HepG2 (cell line): ENCODE measurements around the gene TBC1D20. TPM values are rescaled to one million over a fixed set of nuclear protein-coding genes. Genes with fewer than 3 reads are reported as not detected.

Source experiments
- EP300 ChIP-seq, 3 experiments: sonication (generic) in 1 of 3; formaldehyde crosslinking in 1 of 3; IDR thresholded peaks; 2 replicates each; pipeline versions ENCODE4 v1.5.1 to v1.6.1; 2011 to 2020; ENCODE audit warnings: low read depth in 2 of 3, low read length in 2 of 3, borderline replicate concordance in 1 of 3, improper control_type of control experiment in 1 of 3, mild to moderate bottlenecking in 1 of 3, missing genetic modification reagents in 1 of 3, moderate library complexity in 1 of 3
- FOXC1 ChIP-seq: sonication (generic); formaldehyde crosslinking; IDR thresholded peaks from 2 replicates; pipeline ENCODE4 v1.8.0; 2022; ENCODE audit warnings: mild to moderate bottlenecking, missing genetic modification reagents, borderline replicate concordance
- HDAC6 ChIP-seq: fragments of 200-600 bp; sonication (generic); IDR thresholded peaks from 2 replicates; pipeline ENCODE4 v1.7.0; 2017; ENCODE audit warnings: mild to moderate bottlenecking, antibody characterized with exemption, low read length, low read depth
- IKZF4 ChIP-seq: sonication (generic); formaldehyde crosslinking; IDR thresholded peaks from 2 replicates; pipeline ENCODE4 v1.5.1; 2020; ENCODE audit warnings: borderline replicate concordance, mild to moderate bottlenecking, low read depth, missing genetic modification reagents; ENCODE audit errors: not compliant biosample characterization
- ISL2 ChIP-seq: sonication (generic); formaldehyde crosslinking; IDR thresholded peaks from 2 replicates; pipeline ENCODE4 v1.5.0; 2020; ENCODE audit warnings: missing genetic modification reagents
- NPAS2 ChIP-seq: sonication (generic); formaldehyde crosslinking; IDR thresholded peaks from 2 replicates; pipeline ENCODE4 v1.8.0; 2022; ENCODE audit warnings: mild to moderate bottlenecking, missing genetic modification reagents, borderline replicate concordance
- POLR2A ChIP-seq, 2 experiments: IDR thresholded peaks; 2 replicates each; pipeline ENCODE4 v1.6.1; 2011; ENCODE audit warnings: low read depth in 2 of 2, low read length in 2 of 2, mild to moderate bottlenecking in 1 of 2, moderate library complexity in 1 of 2; ENCODE audit not compliant: insufficient read depth in 1 of 2
- POLR2G ChIP-seq: fragments of 200-400 bp; formaldehyde crosslinking; IDR thresholded peaks from 2 replicates; pipeline ENCODE4 v1.6.1; 2018; ENCODE audit warnings: mild to moderate bottlenecking, low read depth, low read length, moderate library complexity
- RBAK ChIP-seq: sonication (generic); formaldehyde crosslinking; IDR thresholded peaks from 2 replicates; pipeline ENCODE4 v1.5.1; 2020; ENCODE audit warnings: mild to moderate bottlenecking, missing genetic modification reagents
- SP4 ChIP-seq: sonication (generic); formaldehyde crosslinking; IDR thresholded peaks from 2 replicates; pipeline ENCODE4 v1.8.1; 2023; ENCODE audit warnings: mild to moderate bottlenecking, missing genetic modification reagents
- TP53 ChIP-seq: sonication (generic); formaldehyde crosslinking; conservative IDR thresholded peaks from 2 replicates; pipeline ENCODE4 v1.4.0; 2020; ENCODE audit warnings: missing genetic modification reagents
- ZMYM4 ChIP-seq: sonication (generic); formaldehyde crosslinking; IDR thresholded peaks from 2 replicates; pipeline ENCODE4 v1.8.1; 2023; ENCODE audit warnings: mild to moderate bottlenecking, missing genetic modification reagents
- ZNF225 ChIP-seq: sonication (generic); formaldehyde crosslinking; IDR thresholded peaks from 2 replicates; pipeline ENCODE4 v1.4.0; 2020; ENCODE audit warnings: mild to moderate bottlenecking, missing genetic modification reagents
- ZNF546 ChIP-seq: sonication (generic); formaldehyde crosslinking; conservative IDR thresholded peaks from 2 replicates; pipeline ENCODE4 v1.8.1; 2023; ENCODE audit warnings: mild to moderate bottlenecking, missing genetic modification reagents
- ZNF547 ChIP-seq: sonication (generic); formaldehyde crosslinking; IDR thresholded peaks from 2 replicates; pipeline ENCODE4 v1.5.1; 2020; ENCODE audit warnings: mild to moderate bottlenecking, missing genetic modification reagents
- ZNF558 ChIP-seq: sonication (generic); formaldehyde crosslinking; IDR thresholded peaks from 2 replicates; pipeline ENCODE4 v1.9.0; 2022; ENCODE audit warnings: mild to moderate bottlenecking, missing genetic modification reagents, borderline replicate concordance
- ZNF605 ChIP-seq: sonication (generic); formaldehyde crosslinking; IDR thresholded peaks from 2 replicates; pipeline ENCODE4 v1.8.0; 2022; ENCODE audit warnings: mild to moderate bottlenecking, missing genetic modification reagents
- ZNF773 ChIP-seq: sonication (generic); formaldehyde crosslinking; IDR thresholded peaks from 2 replicates; pipeline ENCODE4 v1.4.0; 2020; ENCODE audit warnings: missing genetic modification reagents, borderline replicate concordance
- ZSCAN31 ChIP-seq: sonication (generic); formaldehyde crosslinking; IDR thresholded peaks from 2 replicates; pipeline ENCODE4 v1.5.0; 2020; ENCODE audit warnings: low read depth, mild to moderate bottlenecking, missing genetic modification reagents
- polyA plus RNA-seq, 8 experiments: library from polyadenylated mRNA; depleted of rRNA in 3 of 8; stranded (reverse) in 7 of 8; unstranded in 1 of 8; fragments of >200 nt; fragmentation: Illumina TruSeq in 4 of 8; extraction: Trizol in 4 of 8; gene quantifications; 2 replicates each; pipeline versions ENCODE4 v1.2.1 to v1.2.3, GENCODE V29; 2011 to 2016; ENCODE audit warnings: low read depth in 4 of 8, missing spikeins in 1 of 8, mixed read lengths in 1 of 8; ENCODE audit not compliant: insufficient read depth in 1 of 8
- total RNA-seq, 5 experiments: library from RNA; depleted of rRNA; stranded (reverse); fragments of >200 nt; fragmentation: Illumina TruSeq; extraction: Trizol; gene quantifications; 2 replicates each; pipeline ENCODE4 v1.2.3, GENCODE V29; 2016; ENCODE audit warnings: low read depth in 1 of 5
- TF ChIP-seq, protein P1 (sequence below): sonication (generic); formaldehyde crosslinking; IDR thresholded peaks from 2 replicates; pipeline ENCODE4 v1.5.1; 2020; ENCODE audit warnings: mild to moderate bottlenecking, missing genetic modification reagents, moderate library complexity
- TF ChIP-seq, protein P2 (sequence below): sonication (generic); formaldehyde crosslinking; IDR thresholded peaks from 2 replicates; pipeline ENCODE4 v1.8.0; 2022; ENCODE audit warnings: mild to moderate bottlenecking, missing genetic modification reagents, moderate library complexity
- TF ChIP-seq, protein P3 (sequence below): sonication (generic); formaldehyde crosslinking; IDR thresholded peaks from 2 replicates; pipeline ENCODE4 v1.5.1; 2020; ENCODE audit warnings: mild to moderate bottlenecking, missing genetic modification reagents

The TBC1D20 gene
- total and polyA plus RNA-seq, 2 of the 13 experiments (the other 11 are each of a cell fraction or from before 2014, with no cell fraction given) = 36.6 to 47.1 TPM

DNA sequence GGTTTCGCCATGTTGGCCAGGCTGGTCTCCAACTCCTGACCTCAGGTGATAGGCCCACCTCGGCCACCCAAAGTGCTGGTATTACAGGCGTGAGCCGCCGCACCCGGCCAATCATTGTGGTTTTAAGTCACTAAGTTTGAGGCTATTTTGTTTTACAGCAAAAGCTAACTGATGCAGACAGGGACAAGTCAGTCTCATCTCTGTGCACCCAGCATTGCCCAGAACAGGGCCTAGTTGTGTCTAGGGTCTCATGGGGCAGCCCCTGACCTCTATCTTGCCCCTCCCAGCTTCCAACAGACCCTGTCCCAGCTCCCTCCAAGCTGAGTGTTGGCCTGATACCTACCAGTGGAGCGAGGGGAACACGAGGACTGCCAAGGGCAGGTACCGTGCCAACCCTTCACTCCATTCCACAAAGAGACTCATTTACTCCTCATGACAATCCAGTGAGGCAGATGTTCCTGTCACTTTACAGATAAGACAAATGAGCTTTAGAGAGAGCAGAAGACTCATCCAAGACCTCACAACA, 63.1 kb downstream of the TBC1D20 start (continued):
- TF ChIP-seq, protein P1, sequence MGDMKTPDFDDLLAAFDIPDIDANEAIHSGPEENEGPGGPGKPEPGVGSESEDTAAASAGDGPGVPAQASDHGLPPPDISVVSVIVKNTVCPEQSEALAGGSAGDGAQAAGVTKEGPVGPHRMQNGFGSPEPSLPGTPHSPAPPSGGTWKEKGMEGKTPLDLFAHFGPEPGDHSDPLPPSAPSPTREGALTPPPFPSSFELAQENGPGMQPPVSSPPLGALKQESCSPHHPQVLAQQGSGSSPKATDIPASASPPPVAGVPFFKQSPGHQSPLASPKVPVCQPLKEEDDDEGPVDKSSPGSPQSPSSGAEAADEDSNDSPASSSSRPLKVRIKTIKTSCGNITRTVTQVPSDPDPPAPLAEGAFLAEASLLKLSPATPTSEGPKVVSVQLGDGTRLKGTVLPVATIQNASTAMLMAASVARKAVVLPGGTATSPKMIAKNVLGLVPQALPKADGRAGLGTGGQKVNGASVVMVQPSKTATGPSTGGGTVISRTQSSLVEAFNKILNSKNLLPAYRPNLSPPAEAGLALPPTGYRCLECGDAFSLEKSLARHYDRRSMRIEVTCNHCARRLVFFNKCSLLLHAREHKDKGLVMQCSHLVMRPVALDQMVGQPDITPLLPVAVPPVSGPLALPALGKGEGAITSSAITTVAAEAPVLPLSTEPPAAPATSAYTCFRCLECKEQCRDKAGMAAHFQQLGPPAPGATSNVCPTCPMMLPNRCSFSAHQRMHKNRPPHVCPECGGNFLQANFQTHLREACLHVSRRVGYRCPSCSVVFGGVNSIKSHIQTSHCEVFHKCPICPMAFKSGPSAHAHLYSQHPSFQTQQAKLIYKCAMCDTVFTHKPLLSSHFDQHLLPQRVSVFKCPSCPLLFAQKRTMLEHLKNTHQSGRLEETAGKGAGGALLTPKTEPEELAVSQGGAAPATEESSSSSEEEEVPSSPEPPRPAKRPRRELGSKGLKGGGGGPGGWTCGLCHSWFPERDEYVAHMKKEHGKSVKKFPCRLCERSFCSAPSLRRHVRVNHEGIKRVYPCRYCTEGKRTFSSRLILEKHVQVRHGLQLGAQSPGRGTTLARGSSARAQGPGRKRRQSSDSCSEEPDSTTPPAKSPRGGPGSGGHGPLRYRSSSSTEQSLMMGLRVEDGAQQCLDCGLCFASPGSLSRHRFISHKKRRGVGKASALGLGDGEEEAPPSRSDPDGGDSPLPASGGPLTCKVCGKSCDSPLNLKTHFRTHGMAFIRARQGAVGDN (CRISPR knock-in tag) = peak; percentile 57
- TF ChIP-seq EP300 (IDR thresholded peaks at IDR 0.05; ENCODE audit: low read depth in 2 of 2, low read length in 2 of 2) = no peak
- peak; percentile 14; the same call in 1 of the 2 replicates for TF ChIP-seq EP300 (CRISPR knock-in tag; IDR thresholded peaks at IDR 0.05; ENCODE audit: borderline replicate concordance)
- TF ChIP-seq, protein P2, sequence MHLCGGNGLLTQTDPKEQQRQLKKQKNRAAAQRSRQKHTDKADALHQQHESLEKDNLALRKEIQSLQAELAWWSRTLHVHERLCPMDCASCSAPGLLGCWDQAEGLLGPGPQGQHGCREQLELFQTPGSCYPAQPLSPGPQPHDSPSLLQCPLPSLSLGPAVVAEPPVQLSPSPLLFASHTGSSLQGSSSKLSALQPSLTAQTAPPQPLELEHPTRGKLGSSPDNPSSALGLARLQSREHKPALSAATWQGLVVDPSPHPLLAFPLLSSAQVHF (CRISPR knock-in tag) = no peak
- TF ChIP-seq ZNF773 = no peak
- peak; percentile 32; the same call in 1 of the 2 replicates for TF ChIP-seq ISL2
- TF ChIP-seq IKZF4 (CRISPR knock-in tag) = peak; percentile 45
- TF ChIP-seq ZMYM4 (CRISPR knock-in tag) = 0 out of 2 replicates have a peak, but pooled peaks have one; percentile 23
- 0 out of 2 replicates have a peak, but pooled peaks have one; percentile 3 for TF ChIP-seq POLR2G
- TF ChIP-seq POLR2A (IDR thresholded peaks at IDR 0.05; ENCODE audit: insufficient read depth in 1 of 2, low read depth in 2 of 2, low read length in 2 of 2) = peak in 1 of 2 experiments; percentile 42; a peak in 1 of 4 replicates
- TF ChIP-seq ZNF547 = 0 out of 2 replicates have a peak, but pooled peaks have one; percentile 24
- peak; percentile 19; the same call in 1 of the 2 replicates for TF ChIP-seq ZNF225 (CRISPR knock-in tag)
- TF ChIP-seq SP4 (CRISPR knock-in tag) = peak; percentile 54; the same call in 1 of the 2 replicates
- no peak for TF ChIP-seq HDAC6
- no peak for TF ChIP-seq ZSCAN31 (CRISPR knock-in tag)
- peak; percentile 72; the same call in 1 of the 2 replicates for TF ChIP-seq FOXC1 (CRISPR knock-in tag)
- TF ChIP-seq ZNF558 = peak; percentile 65; the same call in 1 of the 2 replicates
- 0 out of 2 replicates have a peak, but pooled peaks have one; percentile 59 for TF ChIP-seq NPAS2
- TF ChIP-seq, protein P3, sequence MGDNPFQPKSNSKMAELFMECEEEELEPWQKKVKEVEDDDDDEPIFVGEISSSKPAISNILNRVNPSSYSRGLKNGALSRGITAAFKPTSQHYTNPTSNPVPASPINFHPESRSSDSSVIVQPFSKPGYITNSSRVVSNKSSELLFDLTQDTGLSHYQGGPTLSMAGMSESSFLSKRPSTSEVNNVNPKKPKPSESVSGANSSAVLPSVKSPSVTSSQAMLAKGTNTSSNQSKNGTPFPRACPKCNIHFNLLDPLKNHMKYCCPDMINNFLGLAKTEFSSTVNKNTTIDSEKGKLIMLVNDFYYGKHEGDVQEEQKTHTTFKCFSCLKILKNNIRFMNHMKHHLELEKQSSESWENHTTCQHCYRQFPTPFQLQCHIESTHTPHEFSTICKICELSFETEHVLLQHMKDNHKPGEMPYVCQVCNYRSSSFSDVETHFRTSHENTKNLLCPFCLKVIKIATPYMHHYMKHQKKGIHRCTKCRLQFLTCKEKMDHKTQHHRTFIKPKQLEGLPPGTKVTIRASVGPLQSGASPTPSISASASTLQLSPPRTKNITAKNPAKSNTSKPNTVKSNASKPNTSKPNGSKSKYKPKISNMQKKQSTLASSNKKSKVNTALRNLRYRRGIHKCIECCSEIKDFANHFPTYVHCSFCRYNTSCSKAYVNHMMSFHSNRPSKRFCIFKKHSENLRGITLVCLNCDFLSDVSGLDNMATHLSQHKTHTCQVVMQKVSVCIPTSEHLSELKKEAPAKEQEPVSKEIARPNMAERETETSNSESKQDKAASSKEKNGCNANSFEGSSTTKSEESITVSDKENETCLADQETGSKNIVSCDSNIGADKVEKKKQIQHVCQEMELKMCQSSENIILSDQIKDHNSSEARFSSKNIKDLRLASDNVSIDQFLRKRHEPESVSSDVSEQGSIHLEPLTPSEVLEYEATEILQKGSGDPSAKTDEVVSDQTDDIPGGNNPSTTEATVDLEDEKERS (CRISPR knock-in tag) = no peak; the same call in 1 of the 2 replicates
- 0 out of 2 replicates have a peak, but pooled peaks have one; percentile 16 for TF ChIP-seq ZNF546 (CRISPR knock-in tag)
- TF ChIP-seq TP53 (CRISPR knock-in tag) = no peak
- TF ChIP-seq ZNF605 = peak; percentile 73; the same call in 1 of the 2 replicates
- peak; percentile 93 for TF ChIP-seq RBAK (CRISPR knock-in tag)
